GM20431 (cell line): ENCODE results near the gene NUDCD3.

Experiments used
- in situ Hi-C: fragments of 300-500 bp; cut with MseI, MboI; formaldehyde crosslinking; loops from one replicate; pipeline ENCODE4 v1.15.0; 2020; ENCODE audit warnings: low sequenced_read_pairs; ENCODE audit not compliant: unreplicated experiment

The NUDCD3 gene

GRCh38 chr7:44375926-44376342, 114.5 kb downstream of the NUDCD3 start:
- in situ Hi-C loops = no loop called here

DNA sequence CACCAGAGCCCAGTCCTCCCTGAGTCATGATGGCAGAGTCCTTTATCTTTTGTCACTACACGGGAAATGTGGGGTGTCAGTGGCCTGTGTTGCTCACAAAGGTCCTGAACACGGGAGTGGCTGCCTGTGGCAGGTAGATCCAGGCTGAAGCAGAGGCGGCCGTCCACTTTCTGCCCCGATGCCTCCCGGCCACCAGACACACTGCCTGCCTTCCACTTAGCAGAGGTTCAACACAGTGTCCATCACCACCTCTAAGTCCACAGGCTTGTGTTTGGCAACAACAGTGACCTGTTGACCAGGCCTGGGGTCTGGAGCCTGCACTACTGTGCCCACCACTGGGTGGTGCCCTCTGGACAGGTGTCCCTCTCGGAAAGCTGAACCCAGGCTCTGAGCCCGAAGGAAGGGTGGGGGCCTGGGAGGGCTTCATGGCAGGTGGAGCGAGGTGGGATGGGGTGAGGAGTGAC, 115.2 kb downstream of the NUDCD3 start:
- in situ Hi-C loops = no loop called here

DNA sequence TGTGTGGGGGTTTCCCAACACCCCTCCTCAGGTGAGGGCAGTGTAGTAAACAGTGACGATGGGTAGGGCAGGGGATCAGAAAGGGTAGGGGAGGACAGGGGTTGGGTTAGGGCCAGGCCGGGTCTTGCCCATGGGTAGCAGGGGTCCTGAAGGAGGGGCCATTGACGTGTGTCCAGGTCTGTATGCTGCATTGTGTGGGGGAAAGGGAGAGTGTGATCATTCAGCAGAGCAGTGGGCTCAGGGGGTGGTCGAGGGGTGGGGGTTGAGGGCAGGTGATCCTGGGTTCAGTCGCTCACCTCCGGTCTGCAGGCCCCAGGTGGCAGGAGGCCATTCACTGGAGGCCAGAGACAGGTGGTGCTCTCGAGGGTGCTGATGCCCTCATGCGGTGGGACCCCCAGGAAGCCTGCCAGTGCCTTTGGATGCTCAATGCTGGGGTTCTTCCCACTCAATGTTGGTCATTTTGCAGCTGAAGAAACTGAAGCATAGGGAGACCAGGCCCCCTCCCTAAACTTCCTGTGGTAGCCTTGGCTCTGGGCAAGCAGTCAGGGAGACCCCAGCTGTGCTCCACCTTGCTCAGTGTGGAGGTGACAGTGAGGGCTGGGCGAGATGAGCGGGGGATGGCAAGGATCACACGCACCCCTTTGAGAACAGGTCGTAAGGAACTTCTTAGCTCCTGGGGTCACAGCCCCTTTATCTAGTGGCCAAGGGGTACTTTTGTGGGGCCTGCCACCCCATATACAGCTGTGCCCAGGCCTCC, 116.3 kb downstream of the NUDCD3 start:
- in situ Hi-C loops = no loop called here

- in situ Hi-C loops = no loop called here
These were observed 117.1 kb downstream of the NUDCD3 start for GRCh38 chr7:44373418-44373740.

DNA sequence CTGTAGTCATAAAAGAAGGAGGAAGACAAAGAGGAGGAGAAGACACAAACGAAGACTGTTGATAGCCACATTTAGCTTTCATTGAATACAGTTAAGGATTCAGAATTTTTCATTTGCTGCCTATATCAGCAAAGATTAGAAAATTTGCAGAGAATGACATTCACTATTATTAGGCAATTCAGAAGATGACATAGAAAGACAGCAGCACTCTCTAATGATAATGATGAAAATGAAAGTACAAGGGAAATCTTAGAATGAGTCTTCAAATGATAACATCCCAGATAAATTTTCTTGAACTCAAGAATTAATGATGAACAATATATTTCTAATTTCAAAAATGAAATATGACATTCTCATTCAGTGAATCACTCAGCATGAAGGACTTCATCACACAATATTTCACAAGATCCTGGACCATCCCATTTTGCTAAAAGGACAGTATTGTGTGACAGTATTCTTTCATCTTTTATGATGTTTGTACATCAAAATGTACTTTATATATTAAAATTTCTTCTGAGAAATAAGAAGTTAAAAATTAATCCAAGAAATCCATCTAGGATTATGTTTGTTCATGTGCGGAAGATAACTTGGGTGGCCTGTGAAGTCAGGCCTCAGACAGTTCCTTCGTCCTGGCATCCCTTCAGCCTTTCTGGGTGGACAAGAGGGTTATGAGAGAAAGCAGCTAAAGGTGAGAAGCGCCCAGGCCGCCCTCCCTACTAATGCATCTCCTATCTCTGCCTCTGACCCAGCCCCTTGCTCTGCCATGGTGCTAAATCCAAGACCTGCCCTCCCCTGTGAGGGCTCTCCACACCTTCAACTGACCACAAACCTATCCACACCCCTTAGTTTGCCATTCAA, 117.7 kb downstream of the NUDCD3 start:
- in situ Hi-C loops = no loop called here

GRCh38 chr7:44368885-44369284, 121.6 kb downstream of the NUDCD3 start:
- in situ Hi-C loops = no loop called here

GRCh38 chr7:44368455-44368854, 122.0 kb downstream of the NUDCD3 start:
- in situ Hi-C loops = no loop called here

- in situ Hi-C loops = no loop called here
These were observed 122.9 kb downstream of the NUDCD3 start for GRCh38 chr7:44367475-44368043.

GRCh38 chr7:44366986-44367385, 123.5 kb downstream of the NUDCD3 start:
- in situ Hi-C loops = no loop called here

GRCh38 chr7:44353668-44354067, 136.8 kb downstream of the NUDCD3 start:
- in situ Hi-C loops = no loop called here

GRCh38 chr7:44348851-44349781, 141.3 kb downstream of the NUDCD3 start:
- in situ Hi-C loops = no loop called here

GRCh38 chr7:44348300-44348699, 142.2 kb downstream of the NUDCD3 start:
- in situ Hi-C loops = no loop called here

DNA sequence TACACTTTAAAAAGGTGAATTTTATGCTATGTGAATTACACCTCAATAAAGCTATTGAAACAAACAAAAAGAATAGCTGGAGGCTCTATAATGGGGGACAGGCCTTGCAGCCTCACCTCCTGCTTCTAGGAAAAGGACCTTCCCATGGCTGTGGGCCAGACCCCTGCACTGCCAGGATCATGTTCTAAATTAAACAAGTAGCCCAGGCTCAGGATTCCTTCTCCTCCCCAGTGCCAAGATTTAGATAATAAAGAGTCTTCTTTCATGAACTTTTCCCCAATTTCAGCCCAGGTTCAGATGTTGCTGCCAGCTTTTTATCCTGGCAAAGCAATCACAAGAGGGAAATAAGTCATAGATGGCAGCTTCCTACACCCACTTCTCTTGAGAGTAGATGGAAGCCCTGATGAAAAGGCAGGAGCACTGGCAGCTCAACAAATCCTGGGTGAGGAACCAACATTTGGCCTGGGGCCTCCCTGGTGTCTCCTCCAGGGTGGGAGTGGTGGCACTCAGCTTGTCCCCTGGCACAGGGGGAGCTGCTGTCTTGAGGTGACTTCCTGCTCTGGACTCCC, 142.8 kb downstream of the NUDCD3 start:
- in situ Hi-C loops = no loop called here

DNA sequence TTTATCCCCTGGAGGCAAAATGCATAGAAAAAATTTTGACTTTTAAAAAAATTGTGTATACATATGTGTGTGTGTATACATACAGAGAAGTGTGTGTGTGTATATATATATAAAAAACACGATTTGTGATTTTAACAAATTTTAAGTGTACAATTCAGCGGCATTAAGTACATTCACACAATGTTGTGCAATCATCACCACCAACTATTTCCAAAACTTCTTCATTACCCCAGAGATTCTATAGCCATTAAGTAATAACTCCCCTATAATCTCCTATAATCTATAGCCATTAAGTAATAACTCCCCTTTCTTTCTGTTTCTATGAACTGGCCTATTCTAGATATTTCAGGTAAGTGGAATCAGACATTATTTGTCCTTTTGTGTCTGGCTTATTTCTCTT, 144.4 kb downstream of the NUDCD3 start:
- in situ Hi-C loops = no loop called here

- in situ Hi-C loops = no loop called here
These were observed 149.1 kb downstream of the NUDCD3 start for GRCh38 chr7:44341401-44341800.

- in situ Hi-C loops = no loop called here
These were observed 151.9 kb downstream of the NUDCD3 start for GRCh38 chr7:44338600-44338999.

- in situ Hi-C loops = no loop called here
These were observed 154.0 kb downstream of the NUDCD3 start for GRCh38 chr7:44336491-44336890.

- in situ Hi-C loops = no loop called here
These were observed 155.3 kb downstream of the NUDCD3 start for GRCh38 chr7:44335184-44335583.

GRCh38 chr7:44334734-44335097, 155.7 kb downstream of the NUDCD3 start:
- in situ Hi-C loops = no loop called here
